T-helper 1 cell treated with Interleukin-12 subunit alpha and Interleukin-12 subunit beta and Interleukin-4 antibody, amounts not matched to agents 30 ng/mL and 1 ng/mL, for 36 hours (primary cell): ENCODE data around the gene LIPA. TPM values are rescaled to one million over a fixed set of nuclear protein-coding genes. Genes with fewer than 3 reads are reported as not detected.
"Not testable (repeated sequence)": the region's sequence is repeated elsewhere in the genome, so short reads cannot be mapped to it uniquely, and the experiment has no call there.

Experiments used
- intact Hi-C: fragments of 100-400 bp; cut with micrococcal nuclease; formaldehyde crosslinking; loops from one replicate; pipeline ENCODE4 v1.15.1; 2024
- total RNA-seq: library from RNA; stranded (reverse); gene quantifications from 2 replicates; pipeline ENCODE4 v1.2.3, GENCODE V29; 2022

LIPA gene
- total RNA-seq, 1 donor from 2014 or later = 14.6 TPM

DNA sequence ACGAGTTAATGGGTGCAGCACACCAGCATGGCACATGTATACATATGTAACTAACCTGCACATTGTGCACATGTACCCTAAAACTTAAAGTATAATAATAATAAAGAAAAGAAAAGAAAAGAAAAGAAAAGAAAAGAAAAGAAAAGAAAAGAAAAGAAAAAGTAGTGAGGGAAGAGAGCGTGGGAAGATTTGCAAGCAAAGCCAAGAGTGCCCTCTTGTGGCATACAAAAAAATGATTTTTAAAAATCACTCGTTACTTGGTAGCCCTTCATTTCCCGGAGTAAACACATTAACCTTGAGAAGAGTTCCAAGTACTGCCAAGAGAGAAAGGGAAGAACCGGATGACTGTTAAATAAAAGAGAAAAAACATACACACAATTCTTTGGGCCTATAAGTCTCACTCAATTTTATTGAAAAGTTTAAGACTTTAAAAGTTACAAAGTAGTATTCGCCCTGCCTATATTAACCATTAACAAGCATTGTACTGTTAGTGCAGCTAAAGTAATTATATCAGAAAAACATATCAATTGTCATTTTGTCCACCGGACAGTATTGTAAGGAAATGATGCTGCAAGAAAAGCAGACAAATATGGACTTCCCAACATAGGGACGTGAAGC is 38.3 kb downstream of the LIPA start:
- intact Hi-C loops = loop anchor here (1.0 kb wide), 5 partner anchors 129 to 378 kb away; no protein-coding TSS in a partner anchor

DNA sequence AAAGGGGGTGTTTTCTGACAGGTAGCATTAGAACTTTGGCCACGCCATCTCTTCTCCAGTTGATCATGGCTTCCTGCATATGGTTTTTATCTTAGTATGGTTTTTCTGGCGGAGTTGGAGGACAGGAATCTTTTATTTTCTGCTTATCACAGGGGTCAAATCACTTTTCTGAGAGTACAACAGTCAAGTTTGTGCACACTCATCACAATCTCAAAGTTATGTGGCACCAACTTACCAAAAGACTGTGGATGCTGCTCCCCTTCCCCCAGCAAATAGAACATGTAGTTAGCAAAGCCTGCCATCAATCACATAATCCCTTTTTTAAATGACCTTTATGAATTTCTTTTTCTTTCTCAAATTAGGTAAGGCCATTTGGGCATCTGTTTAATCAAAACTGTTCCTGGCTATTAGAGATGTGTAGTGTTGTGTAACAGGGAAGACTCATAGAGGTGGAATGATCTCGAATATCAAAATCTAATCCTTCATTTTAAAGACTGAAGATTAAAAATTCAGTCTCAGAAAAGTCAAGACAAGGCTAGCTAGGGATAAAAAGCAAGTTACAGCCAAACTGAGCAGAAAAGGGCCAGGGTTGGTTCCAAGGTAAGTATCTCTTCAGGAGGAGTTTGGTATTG is 40.7 kb downstream of the LIPA start:
- intact Hi-C loops = no loop called here

DNA sequence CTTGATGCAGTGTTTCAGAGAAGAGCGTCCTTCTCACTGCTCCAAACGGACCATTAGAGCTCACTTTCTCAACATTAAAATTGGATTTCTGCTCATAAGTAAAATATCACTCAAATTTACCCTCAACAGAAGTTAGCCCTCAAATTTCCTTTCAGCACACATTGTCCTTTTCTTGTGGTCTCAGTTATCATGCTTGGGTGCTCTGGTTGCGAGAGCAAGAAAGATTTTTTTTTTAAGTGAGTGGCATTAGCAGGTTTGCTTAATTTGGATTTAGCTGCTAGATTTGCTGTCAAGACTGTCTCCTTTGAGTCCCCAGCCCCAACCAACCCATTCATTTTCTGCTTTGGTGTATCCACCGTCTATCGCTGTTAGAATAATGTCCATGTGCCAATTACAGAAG is 41.9 kb downstream of the LIPA start:
- intact Hi-C loops = no loop called here

DNA sequence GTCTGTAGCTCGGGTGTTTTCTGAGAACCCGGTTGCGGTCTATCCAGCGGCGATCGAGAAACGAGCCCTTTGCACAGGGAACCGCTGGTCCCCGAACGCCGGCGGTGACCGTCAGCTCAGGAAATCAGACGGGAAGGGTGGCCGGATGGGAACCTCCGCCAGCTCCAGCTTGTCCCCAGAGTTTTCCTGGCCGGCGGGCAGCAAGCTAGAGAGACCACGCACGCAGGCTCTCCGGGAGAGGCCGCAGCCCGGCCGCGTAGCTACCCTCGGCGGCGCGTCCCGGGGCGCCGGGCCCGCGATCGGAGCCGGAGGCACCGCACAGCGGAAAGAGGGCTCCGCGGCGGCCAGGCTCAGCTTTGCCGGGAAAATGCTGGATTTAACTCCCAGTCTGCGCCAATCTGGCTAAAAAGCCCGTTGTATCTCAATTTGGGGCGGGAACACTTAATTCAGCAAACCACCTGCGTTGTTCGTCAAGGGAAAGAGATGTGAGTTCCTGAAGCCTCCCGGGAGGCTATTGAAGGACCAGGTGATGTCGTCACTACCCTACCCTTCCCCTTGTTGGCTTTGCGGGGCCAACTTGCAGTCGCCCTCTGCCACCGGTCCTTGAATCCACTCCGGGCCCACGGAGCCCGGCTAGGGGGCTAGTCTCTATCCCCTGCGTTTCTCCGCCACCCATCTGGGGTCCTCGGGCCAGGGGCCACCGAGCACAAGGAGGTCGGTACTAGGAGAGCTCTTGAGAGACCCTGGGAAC is 43.6 kb downstream of the LIPA start:
- intact Hi-C loops = loop anchor here (2.0 kb wide), 1 partner anchor 45 kb away; no protein-coding TSS in a partner anchor

DNA sequence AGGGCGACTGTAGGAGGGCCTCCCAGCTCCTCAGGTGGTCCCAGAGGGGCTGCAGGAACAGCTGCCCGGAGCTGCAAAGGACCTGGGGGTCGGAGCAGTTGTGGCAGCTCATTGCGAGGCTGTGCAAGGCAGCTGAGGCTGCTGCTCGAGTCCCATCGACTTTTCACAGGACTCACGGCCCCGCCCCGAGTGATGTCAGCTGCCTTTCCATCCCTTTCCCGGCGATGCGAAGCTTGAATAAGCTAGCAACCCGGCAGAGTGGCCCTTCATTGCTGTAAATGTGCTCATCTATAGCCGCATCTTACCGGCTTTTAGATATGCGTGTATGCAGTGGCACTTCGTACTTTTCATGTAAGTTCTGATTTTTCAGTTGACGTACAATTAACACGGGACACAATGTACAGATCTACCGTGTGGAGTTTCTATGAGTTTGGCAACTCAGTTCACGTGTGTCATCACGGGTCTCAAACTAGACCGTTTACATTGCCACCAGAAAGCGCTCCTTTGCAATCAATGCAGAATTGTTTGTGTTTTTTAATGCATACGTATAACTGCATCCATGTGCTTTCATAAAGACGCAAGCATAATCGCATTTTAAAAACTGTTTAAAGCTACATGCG is 44.3 kb downstream of the LIPA start, which contains the start of gene CH25H:
CH25H (minus strand) TSS at position 137 of the 620 bp plus-strand sequence; CDS start at position 112, 25 bp downstream.
- intact Hi-C loops = loop anchor here (2.0 kb wide), 1 partner anchor 44 kb away; no protein-coding TSS in a partner anchor

DNA sequence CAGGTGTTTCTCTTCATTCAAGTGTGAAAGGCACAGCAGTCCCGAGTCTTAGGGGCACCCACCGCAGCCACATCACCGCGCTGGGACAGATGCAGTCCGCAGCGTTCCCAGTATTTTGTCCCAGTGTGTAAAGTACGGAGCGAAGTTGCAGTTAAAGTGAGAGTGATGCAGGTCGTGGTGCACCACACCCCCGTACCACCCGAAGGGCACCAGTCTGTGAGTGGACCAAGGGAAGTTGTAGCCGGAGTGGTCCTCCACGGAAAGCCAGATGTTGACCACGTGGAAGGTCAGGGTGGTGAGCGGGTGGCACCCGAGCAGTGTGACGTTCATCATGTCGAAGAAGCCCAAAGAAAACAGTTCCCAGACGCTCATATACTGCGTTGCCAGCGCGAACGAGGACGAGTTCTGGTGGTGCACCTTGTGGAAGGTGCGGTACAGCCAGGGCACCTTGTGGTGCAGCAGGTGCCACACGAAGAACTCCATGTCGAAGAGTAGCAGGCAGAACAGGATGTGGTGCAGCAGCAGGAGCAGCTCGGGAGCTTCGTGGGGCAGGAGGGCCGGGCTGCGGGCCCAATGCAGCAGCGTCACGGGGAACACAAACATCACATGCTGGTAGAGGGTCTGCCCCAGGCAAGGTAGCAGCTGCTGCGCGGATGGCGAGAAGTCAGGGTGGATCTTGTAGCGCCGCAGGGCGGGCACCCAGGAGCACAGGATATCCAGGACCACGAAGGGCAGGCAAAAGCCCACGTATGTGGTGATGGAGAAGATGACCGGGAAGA is 45.0 kb downstream of the LIPA start:
- intact Hi-C loops = loop anchor here (2.0 kb wide), 1 partner anchor 44 kb away; no protein-coding TSS in a partner anchor

DNA sequence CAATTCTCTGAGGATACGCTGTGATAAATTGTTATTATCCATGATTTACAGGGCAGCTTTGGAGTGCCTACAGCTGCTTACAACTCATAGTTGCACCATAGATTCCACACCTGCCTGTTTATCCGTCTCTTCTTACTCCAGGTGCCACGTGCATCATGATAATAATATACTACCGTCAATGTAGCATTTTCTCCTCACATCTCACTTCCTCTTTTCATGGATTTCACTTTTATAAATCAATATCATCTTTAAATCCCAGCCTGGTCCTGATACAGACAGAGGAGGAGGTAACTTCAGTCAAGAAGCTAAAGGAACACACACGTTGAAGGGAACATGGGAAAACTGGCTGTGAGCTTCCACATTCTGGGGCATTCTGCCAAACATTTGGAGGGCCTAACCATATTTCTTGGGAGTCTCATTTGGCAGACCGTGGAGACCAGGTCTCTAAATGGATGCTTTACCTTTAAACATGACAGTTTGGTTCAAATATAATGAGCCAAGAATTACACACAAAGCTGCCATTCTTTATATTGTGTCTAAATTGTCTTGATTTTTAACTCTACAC is 46.9 kb downstream of the LIPA start:
- intact Hi-C loops = no loop called here

DNA sequence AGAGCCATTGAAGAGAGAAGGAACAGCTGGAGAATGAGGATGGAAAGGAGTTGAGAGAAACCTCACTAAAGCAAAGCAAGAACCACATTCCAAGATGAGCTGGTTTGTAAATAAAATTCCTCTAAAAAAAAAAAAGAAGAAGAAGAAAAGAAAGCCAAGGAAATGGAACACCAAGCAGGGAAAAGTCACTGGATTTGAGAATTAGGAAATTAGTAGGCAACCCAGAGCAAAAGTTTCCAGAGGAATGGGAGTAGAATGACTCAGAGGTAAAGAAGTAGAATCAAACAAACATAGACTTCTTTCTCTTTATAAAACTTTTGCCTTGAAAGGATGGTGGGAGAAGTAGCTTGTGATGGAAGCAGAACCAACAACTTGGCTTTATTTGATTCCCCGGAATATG is 48.3 kb downstream of the LIPA start:
- intact Hi-C loops = no loop called here

DNA sequence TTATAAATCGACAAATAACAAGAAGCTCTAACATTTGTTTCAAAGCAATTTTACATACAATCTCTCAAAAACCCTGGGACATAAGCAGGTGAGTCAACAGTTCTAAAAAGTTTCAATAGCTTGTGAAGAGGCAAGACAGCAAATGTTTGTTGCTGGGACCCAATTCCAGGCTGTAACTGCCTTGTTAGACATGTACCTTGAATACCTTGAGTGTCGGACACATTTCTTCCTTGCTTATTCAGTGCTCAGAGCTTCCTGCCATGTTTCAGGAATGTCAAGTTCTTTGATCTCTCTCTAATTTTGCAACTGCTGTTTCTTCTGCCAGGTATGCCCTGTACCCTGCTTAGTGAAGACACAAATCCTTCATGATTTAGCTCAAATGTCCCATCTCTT is 49.5 kb downstream of the LIPA start:
- intact Hi-C loops = no loop called here

DNA sequence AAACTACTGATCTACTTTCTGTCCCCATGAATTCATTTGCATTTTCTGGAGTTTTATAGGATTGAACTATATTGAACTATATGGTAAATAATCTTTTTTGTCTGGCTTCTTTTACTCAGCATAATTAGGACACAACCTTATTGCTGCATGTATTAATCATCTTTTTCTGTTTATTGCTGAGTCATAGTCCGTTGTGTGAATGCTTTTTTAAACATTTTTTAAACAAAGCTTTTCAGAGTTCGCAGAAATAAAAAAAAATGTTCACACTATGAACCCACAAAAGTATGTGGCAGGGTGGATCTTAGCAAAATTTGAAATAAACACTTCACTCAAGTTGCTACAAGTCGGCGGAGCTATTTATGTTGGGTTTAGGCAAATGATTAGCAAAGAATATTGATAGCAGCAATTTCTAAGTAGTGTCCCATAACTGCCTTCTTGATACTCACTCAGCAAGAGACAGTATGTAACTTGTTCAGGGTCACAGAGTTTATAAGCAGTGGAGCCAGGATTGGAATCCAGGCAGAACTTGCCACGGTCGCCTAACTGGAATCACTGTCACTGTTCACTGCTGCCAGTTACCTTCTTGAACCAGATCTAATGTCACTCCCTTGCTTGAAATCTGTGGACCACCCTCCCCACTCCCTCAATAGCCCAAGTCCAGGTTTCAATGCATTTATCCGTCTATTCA is 50.1 kb downstream of the LIPA start:
- intact Hi-C loops = no loop called here

DNA sequence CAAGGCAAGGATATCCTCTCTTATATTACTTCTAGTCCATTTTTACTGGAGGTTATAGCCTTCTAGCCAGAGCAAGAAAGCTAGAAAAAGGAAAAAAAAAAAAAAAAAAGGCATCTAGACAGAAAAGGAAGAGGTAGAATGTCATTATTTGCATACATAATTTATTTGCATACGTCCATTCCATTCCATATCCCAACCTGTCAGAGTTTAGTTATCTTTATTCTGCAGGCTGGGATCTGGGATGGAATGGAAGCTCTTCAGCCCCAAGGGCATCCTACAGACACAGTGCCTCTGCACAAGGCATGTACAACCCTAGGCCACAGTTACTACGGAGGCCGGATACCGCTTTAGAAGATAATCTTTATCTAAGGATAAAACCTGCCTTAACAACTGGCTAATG is 54.1 kb downstream of the LIPA start:
- intact Hi-C loops = no loop called here

DNA sequence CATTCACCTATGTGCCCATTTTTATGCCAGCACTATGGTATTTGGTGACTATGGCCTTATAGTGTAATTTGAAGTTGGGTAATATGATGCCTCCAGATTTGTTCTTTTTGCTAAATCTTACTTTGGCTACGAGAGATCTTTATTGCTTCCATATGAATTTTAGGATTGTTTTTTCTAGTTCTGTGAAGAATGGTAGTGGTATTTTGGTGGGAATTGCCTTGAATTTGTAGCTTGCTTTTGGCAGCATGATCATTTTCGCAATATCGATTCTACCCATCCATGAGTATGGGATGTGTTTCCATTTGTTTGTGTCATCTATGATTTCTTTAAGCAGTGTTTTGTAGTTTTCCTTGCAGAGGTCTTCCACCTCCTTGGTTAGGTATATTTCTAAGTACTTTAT is 60.3 kb downstream of the LIPA start:
- intact Hi-C loops = not testable (repeated sequence)

DNA sequence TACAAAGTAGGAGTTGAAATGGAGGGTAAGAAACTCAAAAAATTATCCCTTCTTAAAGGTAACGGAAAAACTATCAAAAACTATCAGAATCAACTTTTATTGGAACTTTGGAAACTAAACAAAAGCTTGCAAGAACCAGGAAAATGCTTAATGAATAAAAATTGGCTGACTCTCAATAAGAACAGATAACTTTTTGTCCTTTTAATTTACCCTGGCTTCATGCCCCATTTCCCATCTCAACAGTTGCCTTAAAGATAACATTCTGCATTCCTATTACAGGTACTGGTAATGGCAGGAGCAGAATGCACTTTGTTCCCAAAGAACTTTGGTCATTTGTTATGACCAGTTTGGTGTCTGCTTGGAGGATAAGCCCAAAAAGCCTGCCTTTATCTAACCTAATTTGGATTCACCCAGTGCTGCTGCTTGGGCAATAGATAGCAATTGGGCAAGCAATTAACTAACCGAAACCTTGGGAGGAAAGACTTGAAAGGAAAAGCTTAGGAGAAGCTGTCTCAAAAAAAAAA is 62.3 kb downstream of the LIPA start:
- intact Hi-C loops = no loop called here

DNA sequence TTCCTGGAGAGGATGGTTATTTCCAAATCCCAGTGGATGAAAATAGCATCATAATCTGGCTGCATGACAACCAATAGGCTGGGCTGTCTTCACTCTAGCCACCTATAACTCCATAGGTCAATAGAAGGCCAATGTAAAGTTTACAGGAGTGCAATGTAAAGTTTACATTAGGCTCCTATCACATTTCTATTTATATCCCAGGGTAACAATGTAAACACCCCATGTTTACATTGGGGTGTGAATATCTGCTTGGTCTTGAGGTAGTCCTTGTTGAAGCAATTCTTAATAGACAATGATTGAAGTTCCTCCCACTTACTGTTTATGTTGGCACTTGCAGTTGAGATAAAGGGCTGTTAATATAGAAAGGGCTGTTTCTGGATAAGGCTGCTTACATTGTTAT is 65.9 kb downstream of the LIPA start:
- intact Hi-C loops = no loop called here

DNA sequence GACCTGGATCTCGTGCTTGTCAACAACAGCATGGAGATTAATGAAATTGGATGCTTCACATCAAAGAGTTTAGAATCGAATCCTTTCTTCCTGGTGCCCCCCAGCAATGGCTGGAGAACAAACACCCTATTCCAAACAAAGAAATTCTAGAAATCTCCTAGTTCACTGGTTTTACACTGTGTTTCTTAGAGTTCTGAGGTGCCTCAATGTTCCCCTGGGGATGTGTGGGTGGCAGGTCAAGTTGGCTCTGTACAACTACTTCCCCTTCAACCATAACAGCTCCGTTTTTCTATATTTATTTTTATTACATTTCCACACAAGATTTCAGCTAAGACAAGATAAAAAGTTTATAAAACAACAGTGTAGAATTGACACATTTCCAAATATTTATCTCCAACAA is 66.9 kb downstream of the LIPA start:
- intact Hi-C loops = no loop called here

DNA sequence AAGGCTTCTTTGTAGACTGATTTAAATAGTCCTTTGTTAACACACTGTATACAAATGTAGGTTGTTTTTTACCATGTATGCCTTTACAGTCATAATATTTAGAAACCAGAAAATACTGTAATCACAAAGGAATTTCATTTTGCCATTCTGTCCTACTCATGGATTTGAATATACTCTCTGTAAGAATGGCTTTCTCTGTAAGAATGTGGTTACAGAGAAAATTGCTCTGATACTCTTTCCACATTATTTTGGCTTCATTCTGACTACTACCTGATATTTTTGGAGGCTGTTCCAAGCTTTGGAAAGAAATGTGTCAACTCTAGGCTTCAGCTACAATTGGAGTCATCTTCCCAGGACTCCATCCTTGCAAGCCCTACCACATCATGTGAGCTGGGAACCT is 68.0 kb downstream of the LIPA start:
- intact Hi-C loops = no loop called here

DNA sequence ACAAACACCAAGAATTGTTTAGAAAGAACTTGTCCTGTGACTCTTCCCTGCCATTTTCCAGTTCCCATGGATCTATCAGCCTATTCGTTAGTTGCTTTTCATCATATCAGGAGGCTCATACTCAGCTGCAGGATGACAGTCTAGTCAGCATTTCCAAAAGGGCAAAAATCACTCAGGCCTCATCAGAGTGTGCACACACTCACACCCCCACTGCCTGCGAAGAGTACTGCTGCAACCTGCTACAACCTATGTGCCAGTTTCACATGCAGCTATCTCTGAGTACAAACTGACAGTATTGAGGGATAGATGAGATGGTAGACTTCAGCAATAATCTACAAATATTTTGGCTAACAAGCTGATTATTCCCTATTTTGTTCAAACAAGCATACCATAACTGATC is 68.7 kb downstream of the LIPA start:
- intact Hi-C loops = no loop called here

DNA sequence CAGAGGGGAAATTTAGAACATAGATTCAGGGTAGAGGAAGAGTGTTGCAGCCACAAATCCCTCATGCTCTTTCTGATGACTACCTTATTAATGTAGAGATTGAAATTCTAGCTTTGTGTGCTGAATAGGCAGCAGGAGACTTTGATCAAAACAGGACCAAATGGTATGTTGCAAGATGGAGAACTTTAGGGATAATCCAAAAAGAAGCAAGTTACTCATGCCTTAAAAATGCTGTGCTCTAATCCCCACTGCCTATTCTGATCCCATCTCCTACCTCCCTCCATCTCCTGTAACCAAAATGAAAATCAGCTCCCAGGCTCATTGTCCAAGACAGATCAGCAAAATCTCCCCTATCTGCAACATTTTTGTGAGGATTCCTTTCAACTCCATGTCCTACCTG is 75.8 kb downstream of the LIPA start:
- intact Hi-C loops = no loop called here

DNA sequence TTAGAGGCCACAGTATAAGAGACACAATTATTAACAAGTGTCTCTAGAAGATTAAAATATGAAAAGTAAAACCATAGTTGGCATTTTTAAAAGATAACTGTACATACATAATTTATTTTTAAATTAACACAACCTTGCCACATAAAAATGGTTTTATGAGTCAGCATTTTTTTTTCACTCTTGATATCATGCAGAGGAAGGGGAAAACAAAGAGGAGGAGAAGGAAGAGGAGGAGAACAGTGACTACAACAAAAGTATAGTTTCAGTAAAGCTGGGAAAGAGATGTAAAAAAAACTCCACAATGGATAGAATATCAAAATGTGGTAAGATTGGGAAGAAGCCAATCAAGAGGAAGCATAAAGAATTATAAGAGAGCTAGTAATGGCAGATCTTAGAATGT is 78.5 kb downstream of the LIPA start:
- intact Hi-C loops = no loop called here

DNA sequence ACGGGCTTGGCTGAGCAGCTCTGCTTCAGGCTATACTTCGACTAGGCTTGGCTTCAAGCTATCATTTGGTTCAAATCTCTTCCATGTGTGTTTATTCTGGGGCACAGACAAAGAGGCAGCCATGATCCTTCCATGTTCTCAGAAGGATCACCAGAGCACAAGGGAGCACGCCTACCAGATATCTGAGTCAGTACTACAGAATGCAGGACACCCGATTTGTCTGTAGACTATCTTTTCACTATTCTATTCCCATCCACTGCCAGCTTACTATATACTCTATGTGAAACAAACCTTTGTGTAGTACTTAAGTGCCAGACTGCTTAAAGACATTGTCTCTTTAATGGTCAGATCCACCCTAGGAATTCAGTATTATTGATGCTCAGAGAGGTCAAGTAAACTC is 79.6 kb downstream of the LIPA start:
- intact Hi-C loops = no loop called here
